ENCODE data around the gene NAT8.

- TF ChIP-seq POLR2A (IDR thresholded peaks at IDR 0.05; ENCODE audit: low read depth, low read length): no peak
- TF ChIP-seq TAF1 (IDR thresholded peaks at IDR 0.05; ENCODE audit: borderline replicate concordance, low read depth, low read length): no peak
- TF ChIP-seq POLR2AphosphoS5 (IDR thresholded peaks at IDR 0.05; ENCODE audit: low read depth, low read length): no peak
Observed at GRCh38 chr2:73638429-73638828, 3.8 kb downstream of the NAT8 start.

Data from GM12892 (cell line).